H9 (cell line): ENCODE results near the gene CEP128. TPM values are rescaled to one million over a fixed set of nuclear protein-coding genes. Genes with fewer than 3 reads are reported as not detected.

Source experiments
- DNase-seq: peaks from one replicate; pipeline ENCODE4 v3.0.0-alpha.2; 2017
- H2AFZ ChIP-seq: one replicate; pipeline ENCODE4 v1.6.1; 2013; ENCODE audit warnings: mild to moderate bottlenecking, low read length, control low read depth, moderate library complexity
- H2AK5ac ChIP-seq: 2 replicates; pipeline ENCODE4 v1.6.1; 2013; ENCODE audit warnings: low read length, control low read depth, mixed read lengths; ENCODE audit not compliant: insufficient read length
- H2BK120ac ChIP-seq: one replicate; pipeline ENCODE4 v1.6.1; 2013; ENCODE audit warnings: low read depth, mild to moderate bottlenecking, low read length, control low read depth, inconsistent platforms; ENCODE audit not compliant: poor library complexity, severe bottlenecking
- H2BK12ac ChIP-seq: 2 replicates; pipeline ENCODE4 v1.6.1; 2013; ENCODE audit warnings: low read length, control low read depth, mixed read lengths, low read depth; ENCODE audit not compliant: insufficient read length
- H2BK15ac ChIP-seq: 2 replicates; pipeline ENCODE4 v1.6.1; 2013; ENCODE audit warnings: low read depth, low read length, control low read depth
- H2BK20ac ChIP-seq: one replicate; pipeline ENCODE4 v1.6.1; 2013; ENCODE audit warnings: low read depth, mild to moderate bottlenecking, low read length, control low read depth, inconsistent platforms; ENCODE audit not compliant: poor library complexity, severe bottlenecking
- H2BK5ac ChIP-seq: 2 replicates; pipeline ENCODE4 v1.6.1; 2013; ENCODE audit warnings: low read length, control low read depth, mixed read lengths; ENCODE audit not compliant: insufficient read length
- H3K14ac ChIP-seq: 2 replicates; pipeline ENCODE4 v1.6.1; 2013; ENCODE audit warnings: low read length, control low read depth; ENCODE audit not compliant: insufficient read depth
- H3K18ac ChIP-seq: 2 replicates; pipeline ENCODE4 v1.6.1; 2013; ENCODE audit warnings: low read depth, mild to moderate bottlenecking, mixed read lengths, low read length, control low read depth; ENCODE audit not compliant: insufficient read length
- H3K23ac ChIP-seq: 2 replicates; pipeline ENCODE4 v1.6.1; 2013; ENCODE audit warnings: low read length, control low read depth, mixed read lengths, low read depth; ENCODE audit not compliant: insufficient read length
- H3K23me2 ChIP-seq: 2 replicates; pipeline ENCODE4 v1.6.1; 2013; ENCODE audit warnings: low read depth, mild to moderate bottlenecking, mixed read lengths, low read length, control low read depth; ENCODE audit not compliant: insufficient read length, poor library complexity, severe bottlenecking
- H3K27ac ChIP-seq: 2 replicates; pipeline ENCODE4 v1.5.1; 2013; ENCODE audit warnings: low read length, control low read depth, mixed read lengths, low read depth; ENCODE audit not compliant: insufficient read length
- H3K27me3 ChIP-seq: 2 replicates; pipeline ENCODE4 v1.6.1; 2013; ENCODE audit warnings: low read length, control low read depth, inconsistent platforms; ENCODE audit not compliant: insufficient read depth
- H3K4ac ChIP-seq: 2 replicates; pipeline ENCODE4 v1.6.1; 2013; ENCODE audit warnings: low read depth, mild to moderate bottlenecking, control low read depth, inconsistent platforms, low read length, moderate library complexity
- H3K4me1 ChIP-seq: 2 replicates; pipeline ENCODE4 v1.6.1; 2013; ENCODE audit warnings: low read length, control low read depth, inconsistent platforms; ENCODE audit not compliant: insufficient read depth
- H3K4me2 ChIP-seq: 2 replicates; pipeline ENCODE4 v1.6.1; 2013; ENCODE audit warnings: low read length, control low read depth, mixed read lengths; ENCODE audit not compliant: insufficient read length, insufficient read depth
- H3K56ac ChIP-seq: 2 replicates; pipeline ENCODE4 v1.6.1; 2013; ENCODE audit warnings: low read depth, mild to moderate bottlenecking, mixed read lengths, low read length, control low read depth; ENCODE audit not compliant: insufficient read length
- H3K79me1 ChIP-seq: 2 replicates; pipeline ENCODE4 v1.6.1; 2013; ENCODE audit warnings: low read depth, mild to moderate bottlenecking, moderate library complexity, low read length, control low read depth, inconsistent platforms; ENCODE audit not compliant: insufficient read depth, poor library complexity, severe bottlenecking
- H3K79me2 ChIP-seq: 2 replicates; pipeline ENCODE4 v1.6.1; 2013; ENCODE audit warnings: low read length, control low read depth, inconsistent platforms; ENCODE audit not compliant: insufficient read depth
- H3K9ac ChIP-seq: 2 replicates; pipeline ENCODE4 v1.6.1; 2013; ENCODE audit warnings: low read length, control low read depth, mixed read lengths; ENCODE audit not compliant: insufficient read length; ENCODE audit errors: extremely low read depth
- H3K9me3 ChIP-seq: one replicate; pipeline ENCODE4 v1.6.1; 2013; ENCODE audit warnings: low read depth, low read length, inconsistent platforms; ENCODE audit not compliant: control insufficient read depth
- H3T11ph ChIP-seq: one replicate; pipeline ENCODE4 v1.6.1; 2013; ENCODE audit warnings: mild to moderate bottlenecking, low read length, control low read depth, inconsistent platforms
- H4K20me1 ChIP-seq: one replicate; pipeline ENCODE4 v1.6.1; 2013; ENCODE audit not compliant: control insufficient read depth, insufficient read length, insufficient read depth
- H4K5ac ChIP-seq: 2 replicates; pipeline ENCODE4 v1.6.1; 2013; ENCODE audit warnings: low read depth, mild to moderate bottlenecking, mixed read lengths, low read length, control low read depth; ENCODE audit not compliant: insufficient read length
- H4K8ac ChIP-seq: replicated peaks from 2 replicates; pipeline ENCODE4 v1.6.1; 2013; ENCODE audit warnings: low read length, control low read depth, mixed read lengths, low read depth; ENCODE audit not compliant: insufficient read length
- H4K91ac ChIP-seq: 2 replicates; pipeline ENCODE4 v1.6.1; 2013; ENCODE audit warnings: low read depth, mild to moderate bottlenecking, moderate library complexity, mixed read lengths, low read length, control low read depth; ENCODE audit not compliant: insufficient read length
- H3K27ac Mint-ChIP-seq, 3 experiments: 2 replicates in 2 of 3; 3 replicates in 1 of 3; pipeline ENCODE4 v1.8.0; 2020 to 2021; ENCODE audit warnings: mixed read lengths in 3 of 3, mild to moderate bottlenecking in 1 of 3, moderate library complexity in 1 of 3
- H3K27me3 Mint-ChIP-seq: 2 replicates; pipeline ENCODE4 v1.8.0; 2021; ENCODE audit warnings: low read depth, mild to moderate bottlenecking, moderate library complexity, mixed read lengths
- H3K36me3 Mint-ChIP-seq, 3 experiments: 2 replicates in 2 of 3; 3 replicates in 1 of 3; pipeline ENCODE4 v1.8.0; 2020 to 2021; ENCODE audit warnings: low read depth in 3 of 3, mixed read lengths in 3 of 3; ENCODE audit not compliant: insufficient read depth in 1 of 3
- H3K4me1 Mint-ChIP-seq, 2 experiments: 2 replicates each; pipeline ENCODE4 v1.8.0; 2020; ENCODE audit warnings: mixed read lengths in 2 of 2
- H3K4me3 Mint-ChIP-seq, 2 experiments: 2 replicates in 1 of 2; 3 replicates in 1 of 2; pipeline ENCODE4 v1.8.0; 2020 to 2021; ENCODE audit warnings: mild to moderate bottlenecking in 2 of 2, mixed read lengths in 2 of 2, moderate library complexity in 1 of 2
- H3K9me3 Mint-ChIP-seq, 2 experiments: 2 replicates in 1 of 2; 3 replicates in 1 of 2; pipeline ENCODE4 v1.8.0; 2020; ENCODE audit warnings: mild to moderate bottlenecking in 2 of 2, mixed read lengths in 2 of 2, moderate library complexity in 1 of 2
- WGBS: extraction: QIAGEN DNeasy Blood & Tissue Kit; methylation state at CpG from one replicate; pipeline ENCODE4 v1.1.7; 2013; ENCODE audit warnings: missing lambda C conversion rate, low lambda C conversion rate, mixed read lengths; ENCODE audit not compliant: insufficient read length; ENCODE audit errors: extremely low coverage; 5-methylcytosine and 5-hydroxymethylcytosine counted together
- total RNA-seq: library from RNA; stranded (reverse); gene quantifications from 2 replicates; pipeline ENCODE4 v1.2.1, GENCODE V29; 2021
- TF ChIP-seq, protein P1 (sequence below): fragments of 200-600 bp; sonication (generic); conservative IDR thresholded peaks from 3 replicates; pipeline ENCODE4 v1.8.0; 2021; ENCODE audit warnings: antibody characterized with exemption, mild to moderate bottlenecking

The CEP128 gene
- total RNA-seq, 1 experiment from 2014 or later = 16.3 TPM

DNA sequence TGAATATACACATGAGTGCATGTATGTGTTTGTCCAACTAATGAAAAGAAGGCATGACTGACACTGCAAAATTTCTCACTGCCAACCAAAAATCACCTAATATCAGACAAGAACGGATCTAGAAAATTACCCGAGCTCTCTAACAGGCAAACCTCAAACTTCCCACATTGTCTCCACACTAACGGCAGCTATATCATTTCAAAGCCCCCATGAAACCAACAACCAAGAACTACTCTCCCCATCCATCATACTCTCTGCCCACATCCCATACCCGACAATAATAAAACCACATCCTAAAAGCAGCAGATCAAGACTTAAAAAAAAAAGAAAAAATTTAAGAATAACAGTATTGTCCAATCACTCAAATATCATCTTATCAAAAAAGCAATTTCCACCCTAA is 227.1 kb downstream of the CEP128 start:
- Histone ChIP-seq H3K9me3 (no peaks in the 10 kb centered on the region), H3K4me1 (no peaks in the 10 kb centered on the region), H3K4ac (no peak overlapping the region), H3K23ac (no peak overlapping the region), H3K79me2 (no peaks in the 10 kb centered on the region), H3K56ac (no peak overlapping the region), H2BK12ac (no peak overlapping the region), H3T11ph (no peak overlapping the region), H4K91ac (no peak overlapping the region), H3K27ac (no peak overlapping the region), H2BK20ac (no peak overlapping the region), H4K8ac (no peak overlapping the region), H2BK15ac (no peak overlapping the region), H2BK5ac (no peak overlapping the region), H3K4me2 (no peak overlapping the region), H2BK120ac (no peak overlapping the region), H3K9ac (no peak overlapping the region), H3K27me3 (no peaks in the 10 kb centered on the region), H3K79me1 (no peaks in the 10 kb centered on the region), H2AFZ (no peak overlapping the region), H4K5ac (no peak overlapping the region), H2AK5ac (no peak overlapping the region), H3K23me2 (no peaks in the 10 kb centered on the region), H3K18ac (no peak overlapping the region), H4K20me1 (no peaks in the 10 kb centered on the region), H3K14ac (no peak overlapping the region)
- Mint-ChIP-seq H3K36me3 (no peaks in the 10 kb centered on the region), H3K4me3 (no peak overlapping the region), H3K9me3 (no peaks in the 10 kb centered on the region), H3K27ac (no peak overlapping the region), H3K4me1 (no peaks in the 10 kb centered on the region), H3K27me3 (no peaks in the 10 kb centered on the region)
- TF ChIP-seq, protein P1, sequence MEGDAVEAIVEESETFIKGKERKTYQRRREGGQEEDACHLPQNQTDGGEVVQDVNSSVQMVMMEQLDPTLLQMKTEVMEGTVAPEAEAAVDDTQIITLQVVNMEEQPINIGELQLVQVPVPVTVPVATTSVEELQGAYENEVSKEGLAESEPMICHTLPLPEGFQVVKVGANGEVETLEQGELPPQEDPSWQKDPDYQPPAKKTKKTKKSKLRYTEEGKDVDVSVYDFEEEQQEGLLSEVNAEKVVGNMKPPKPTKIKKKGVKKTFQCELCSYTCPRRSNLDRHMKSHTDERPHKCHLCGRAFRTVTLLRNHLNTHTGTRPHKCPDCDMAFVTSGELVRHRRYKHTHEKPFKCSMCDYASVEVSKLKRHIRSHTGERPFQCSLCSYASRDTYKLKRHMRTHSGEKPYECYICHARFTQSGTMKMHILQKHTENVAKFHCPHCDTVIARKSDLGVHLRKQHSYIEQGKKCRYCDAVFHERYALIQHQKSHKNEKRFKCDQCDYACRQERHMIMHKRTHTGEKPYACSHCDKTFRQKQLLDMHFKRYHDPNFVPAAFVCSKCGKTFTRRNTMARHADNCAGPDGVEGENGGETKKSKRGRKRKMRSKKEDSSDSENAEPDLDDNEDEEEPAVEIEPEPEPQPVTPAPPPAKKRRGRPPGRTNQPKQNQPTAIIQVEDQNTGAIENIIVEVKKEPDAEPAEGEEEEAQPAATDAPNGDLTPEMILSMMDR = no peak
- no peak for DNase-seq
- no CpG with 5 or more reads among the region's 4 CpGs for WGBS
